ENCODE measurements around the gene SLIT3. TPM values are rescaled to one million over a fixed set of nuclear protein-coding genes. Genes with fewer than 3 reads are reported as not detected.

SLIT3 gene
- total RNA-seq, 1 donor from 2014 or later, result 56.6 TPM

- H3K4me1 Mint-ChIP-seq (ENCODE audit: unreplicated experiment), result peaks cover 7% of the 10 kb centered on the region
- peaks cover 11% of the 10 kb centered on the region for H3K36me3 Mint-ChIP-seq
- no peak for DNase-seq (ENCODE audit: extremely low spot score, unreplicated experiment)
- no peak overlapping the region for H3K27ac Mint-ChIP-seq
- H3K4me3 Mint-ChIP-seq, result no peak overlapping the region
- peaks cover 43% of the 10 kb centered on the region for H3K27me3 Mint-ChIP-seq
- TF ChIP-seq CTCF (conservative IDR thresholded peaks at IDR 0.05), result no peak
- H3K9me3 Mint-ChIP-seq, result no peaks in the 10 kb centered on the region
Measured at GRCh38 chr5:168831383-168831782, 469.6 kb downstream of the SLIT3 start.

DNA sequence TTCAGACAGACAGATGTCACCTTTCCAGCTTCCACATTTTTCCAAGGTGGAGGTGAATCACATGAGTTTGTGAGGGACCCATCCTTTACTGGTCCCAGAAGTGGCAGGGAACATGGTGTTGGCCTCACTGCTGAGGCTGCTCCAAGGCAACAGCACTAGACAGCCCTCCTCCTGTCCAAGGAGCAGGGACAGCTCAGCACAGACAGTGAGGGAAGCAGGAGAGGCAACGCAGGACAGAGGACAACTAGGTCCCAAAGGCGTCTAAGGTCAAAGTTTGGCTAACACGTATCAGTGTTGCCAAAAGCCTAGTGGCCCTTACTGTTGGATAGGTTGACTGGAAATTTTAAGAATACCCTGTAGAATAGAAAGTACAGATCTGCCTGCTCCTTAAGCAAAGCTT is 470.1 kb downstream of the SLIT3 start:
- Mint-ChIP-seq H3K36me3 (peaks cover 10% of the 10 kb centered on the region), H3K4me1 (ENCODE audit: unreplicated experiment) (peaks cover 7% of the 10 kb centered on the region), H3K27me3 (peaks cover 41% of the 10 kb centered on the region), H3K27ac (no peak overlapping the region), H3K4me3 (no peak overlapping the region), H3K9me3 (no peaks in the 10 kb centered on the region)
- DNase-seq (ENCODE audit: extremely low spot score, unreplicated experiment), result no peak
- TF ChIP-seq CTCF (conservative IDR thresholded peaks at IDR 0.05), result no peak

DNA sequence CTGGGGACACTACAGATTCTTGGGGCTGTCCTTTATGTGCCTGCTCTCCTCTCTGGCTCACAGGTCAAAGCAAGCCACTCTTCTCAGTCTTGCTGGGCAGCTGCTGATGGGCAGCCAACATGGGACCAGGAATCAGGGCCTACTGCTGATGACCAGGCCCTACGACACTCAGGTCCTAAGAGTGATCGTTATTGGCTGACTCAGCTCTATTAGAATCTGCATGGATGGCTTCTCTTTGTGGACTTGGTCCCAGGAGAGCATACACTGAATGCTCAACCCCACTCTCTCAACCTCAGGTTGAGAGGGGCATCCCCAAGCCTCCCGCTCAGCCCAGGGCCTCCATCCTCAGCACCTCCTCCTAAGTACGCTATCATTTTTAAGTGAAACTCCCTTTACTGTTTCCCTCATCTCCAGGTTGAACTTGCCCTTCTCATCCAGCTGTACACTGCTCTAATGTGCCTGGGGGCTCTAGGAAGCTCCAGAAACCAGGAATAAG is 471.0 kb downstream of the SLIT3 start:
- peaks cover 10% of the 10 kb centered on the region for H3K36me3 Mint-ChIP-seq
- H3K4me1 Mint-ChIP-seq (ENCODE audit: unreplicated experiment), result peaks cover 7% of the 10 kb centered on the region
- peaks cover 44% of the 10 kb centered on the region for H3K27me3 Mint-ChIP-seq
- no peak overlapping the region for H3K4me3 Mint-ChIP-seq
- no peaks in the 10 kb centered on the region for H3K9me3 Mint-ChIP-seq
- no peak for TF ChIP-seq CTCF (conservative IDR thresholded peaks at IDR 0.05)
- DNase-seq (ENCODE audit: extremely low spot score, unreplicated experiment), result no peak
- H3K27ac Mint-ChIP-seq, result no peak overlapping the region

DNA sequence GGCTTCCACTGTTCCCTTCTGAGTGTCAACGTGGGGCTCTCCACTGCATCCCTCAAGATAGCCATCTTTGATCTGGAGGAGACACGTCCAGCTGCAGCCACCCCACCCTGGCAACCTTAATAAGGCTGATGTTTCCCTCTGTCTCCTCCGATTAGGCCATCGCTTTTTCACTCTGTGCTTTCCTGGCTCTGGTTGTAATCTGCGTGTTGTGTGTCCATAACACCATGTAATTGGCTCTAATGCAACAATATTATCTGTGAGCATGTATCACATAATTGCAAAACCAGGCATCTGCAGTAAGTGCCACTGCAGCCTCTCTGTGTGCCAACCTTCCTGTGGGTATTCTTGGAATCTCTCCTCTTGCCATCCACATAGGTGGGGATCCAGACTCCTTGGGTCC is 471.9 kb downstream of the SLIT3 start:
- Mint-ChIP-seq H3K4me1 (ENCODE audit: unreplicated experiment) (peaks cover 7% of the 10 kb centered on the region), H3K27me3 (peaks cover 52% of the 10 kb centered on the region), H3K9me3 (no peaks in the 10 kb centered on the region), H3K4me3 (no peak overlapping the region), H3K36me3 (peaks cover 10% of the 10 kb centered on the region), H3K27ac (no peak overlapping the region)
- no peak for TF ChIP-seq CTCF (conservative IDR thresholded peaks at IDR 0.05)
- no peak for DNase-seq (ENCODE audit: extremely low spot score, unreplicated experiment)

DNA sequence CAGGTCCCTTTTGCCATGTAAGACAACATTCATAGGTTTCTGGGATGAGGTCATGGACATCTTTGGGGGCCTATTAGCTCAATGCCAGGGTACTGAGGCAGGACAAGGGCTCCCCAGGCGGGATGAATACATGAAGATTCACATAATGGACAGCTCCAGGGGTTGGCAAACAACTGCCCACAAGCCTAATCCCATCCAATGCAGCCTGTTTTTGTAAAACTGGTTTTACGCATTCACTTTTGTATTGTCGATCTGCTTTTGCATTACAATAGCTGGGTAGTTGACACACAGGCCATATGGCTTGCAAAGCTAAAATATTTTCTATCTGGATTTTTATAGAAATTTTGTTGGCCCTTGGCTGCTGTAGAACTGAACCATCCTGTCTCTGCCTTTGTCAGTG is 473.3 kb downstream of the SLIT3 start:
- TF ChIP-seq CTCF (conservative IDR thresholded peaks at IDR 0.05), result no peak
- H3K4me3 Mint-ChIP-seq, result no peak overlapping the region
- peaks cover 16% of the 10 kb centered on the region for H3K36me3 Mint-ChIP-seq
- no peak overlapping the region for H3K27ac Mint-ChIP-seq
- H3K4me1 Mint-ChIP-seq (ENCODE audit: unreplicated experiment), result peaks cover 7% of the 10 kb centered on the region
- no peak for DNase-seq (ENCODE audit: extremely low spot score, unreplicated experiment)
- no peaks in the 10 kb centered on the region for H3K9me3 Mint-ChIP-seq
- H3K27me3 Mint-ChIP-seq, result peaks cover 59% of the 10 kb centered on the region

- TF ChIP-seq CTCF (conservative IDR thresholded peaks at IDR 0.05), result no peak
- DNase-seq (ENCODE audit: extremely low spot score, unreplicated experiment), result no peak
- Mint-ChIP-seq H3K27me3 (peaks cover 51% of the 10 kb centered on the region), H3K4me1 (ENCODE audit: unreplicated experiment) (peaks cover 8% of the 10 kb centered on the region), H3K4me3 (no peak overlapping the region), H3K27ac (no peak overlapping the region), H3K36me3 (peaks cover 17% of the 10 kb centered on the region), H3K9me3 (no peaks in the 10 kb centered on the region)
Measured at GRCh38 chr5:168826246-168826725, 474.7 kb downstream of the SLIT3 start.
